Uterus (tissue), 2 donors: ENCODE measurements around the gene PMEPA1.

ENCODE experiments used
- POLR2A ChIP-seq, 2 donors: fragments of 450-650 bp; IDR thresholded peaks; one replicate each; pipeline ENCODE4 v1.6.1; 2016; ENCODE audit warnings: antibody characterized with exemption in 2 of 2, mild to moderate bottlenecking in 1 of 2, moderate library complexity in 1 of 2
- TF ChIP-seq, protein P1 (sequence below), 4 experiments: fragments of 200-600 bp in 2 of 4; fragments of 450-650 bp in 2 of 4; sonication (generic) in 2 of 4; IDR thresholded peaks; one replicate each; pipeline ENCODE4 v1.5.1; 2016 to 2019; ENCODE audit warnings: antibody characterized with exemption in 4 of 4, mild to moderate bottlenecking in 2 of 4, moderate library complexity in 1 of 4

- TF ChIP-seq, protein P1, sequence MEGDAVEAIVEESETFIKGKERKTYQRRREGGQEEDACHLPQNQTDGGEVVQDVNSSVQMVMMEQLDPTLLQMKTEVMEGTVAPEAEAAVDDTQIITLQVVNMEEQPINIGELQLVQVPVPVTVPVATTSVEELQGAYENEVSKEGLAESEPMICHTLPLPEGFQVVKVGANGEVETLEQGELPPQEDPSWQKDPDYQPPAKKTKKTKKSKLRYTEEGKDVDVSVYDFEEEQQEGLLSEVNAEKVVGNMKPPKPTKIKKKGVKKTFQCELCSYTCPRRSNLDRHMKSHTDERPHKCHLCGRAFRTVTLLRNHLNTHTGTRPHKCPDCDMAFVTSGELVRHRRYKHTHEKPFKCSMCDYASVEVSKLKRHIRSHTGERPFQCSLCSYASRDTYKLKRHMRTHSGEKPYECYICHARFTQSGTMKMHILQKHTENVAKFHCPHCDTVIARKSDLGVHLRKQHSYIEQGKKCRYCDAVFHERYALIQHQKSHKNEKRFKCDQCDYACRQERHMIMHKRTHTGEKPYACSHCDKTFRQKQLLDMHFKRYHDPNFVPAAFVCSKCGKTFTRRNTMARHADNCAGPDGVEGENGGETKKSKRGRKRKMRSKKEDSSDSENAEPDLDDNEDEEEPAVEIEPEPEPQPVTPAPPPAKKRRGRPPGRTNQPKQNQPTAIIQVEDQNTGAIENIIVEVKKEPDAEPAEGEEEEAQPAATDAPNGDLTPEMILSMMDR (IDR thresholded peaks at IDR 0.05): no peak
- TF ChIP-seq POLR2A (IDR thresholded peaks at IDR 0.05): no peak
Measured at GRCh38 chr20:57621421-57622200, 88.2 kb downstream of the PMEPA1 start.
